Subcutaneous adipose tissue (tissue), 4 donors: ENCODE results near the gene SIRPD. TPM values are rescaled to one million over a fixed set of nuclear protein-coding genes. Genes with fewer than 3 reads are reported as not detected.

Source experiments
- total RNA-seq, 4 donors: library from RNA; depleted of rRNA; stranded (reverse); fragments of >200 nt; gene quantifications; one replicate each; pipeline ENCODE4 v1.1.0, GENCODE V29; 2016
- TF ChIP-seq, protein P1 (sequence below): fragments of 450-650 bp; IDR thresholded peaks from one replicate; pipeline ENCODE4 v1.5.1; 2016; ENCODE audit warnings: low read depth, mild to moderate bottlenecking, control low read depth, antibody characterized with exemption, moderate library complexity

SIRPD gene
- total RNA-seq, 4 donors from 2014 or later, result 7.8 TPM; not detected in 3

- TF ChIP-seq, protein P1, sequence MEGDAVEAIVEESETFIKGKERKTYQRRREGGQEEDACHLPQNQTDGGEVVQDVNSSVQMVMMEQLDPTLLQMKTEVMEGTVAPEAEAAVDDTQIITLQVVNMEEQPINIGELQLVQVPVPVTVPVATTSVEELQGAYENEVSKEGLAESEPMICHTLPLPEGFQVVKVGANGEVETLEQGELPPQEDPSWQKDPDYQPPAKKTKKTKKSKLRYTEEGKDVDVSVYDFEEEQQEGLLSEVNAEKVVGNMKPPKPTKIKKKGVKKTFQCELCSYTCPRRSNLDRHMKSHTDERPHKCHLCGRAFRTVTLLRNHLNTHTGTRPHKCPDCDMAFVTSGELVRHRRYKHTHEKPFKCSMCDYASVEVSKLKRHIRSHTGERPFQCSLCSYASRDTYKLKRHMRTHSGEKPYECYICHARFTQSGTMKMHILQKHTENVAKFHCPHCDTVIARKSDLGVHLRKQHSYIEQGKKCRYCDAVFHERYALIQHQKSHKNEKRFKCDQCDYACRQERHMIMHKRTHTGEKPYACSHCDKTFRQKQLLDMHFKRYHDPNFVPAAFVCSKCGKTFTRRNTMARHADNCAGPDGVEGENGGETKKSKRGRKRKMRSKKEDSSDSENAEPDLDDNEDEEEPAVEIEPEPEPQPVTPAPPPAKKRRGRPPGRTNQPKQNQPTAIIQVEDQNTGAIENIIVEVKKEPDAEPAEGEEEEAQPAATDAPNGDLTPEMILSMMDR, result no peak
Measured at GRCh38 chr20:1505361-1505760, 52.1 kb downstream of the SIRPD start.

GRCh38 chr20:1503564-1504227 lies 53.8 kb downstream of the SIRPD start:
- TF ChIP-seq, protein P1, result no peak

- TF ChIP-seq, protein P1, result no peak
Measured at GRCh38 chr20:1500496-1500895, 57.0 kb downstream of the SIRPD start.

GRCh38 chr20:1499528-1500420 lies 57.7 kb downstream of the SIRPD start:
- TF ChIP-seq, protein P1, result no peak

DNA sequence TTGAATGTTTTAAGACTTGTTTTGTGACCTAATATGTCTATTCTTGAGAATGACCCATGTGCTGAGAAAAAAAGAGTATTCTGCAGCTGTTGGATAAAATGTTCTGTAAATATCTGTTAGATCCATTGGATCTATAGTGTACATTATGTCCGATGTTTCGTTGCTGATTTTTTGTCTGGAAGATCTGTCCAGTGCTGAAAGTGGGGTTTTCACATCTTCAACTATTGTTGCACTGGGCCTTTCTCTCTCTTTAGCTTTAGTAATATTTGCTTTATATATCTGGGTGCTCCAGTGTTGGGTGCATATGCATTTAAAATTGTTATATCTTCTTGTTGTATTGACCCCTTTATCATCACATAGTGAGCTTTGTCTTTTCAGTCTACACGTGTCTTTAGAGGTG lies 60.6 kb downstream of the SIRPD start:
- TF ChIP-seq, protein P1, result no peak

GRCh38 chr20:1494436-1494835 lies 63.1 kb downstream of the SIRPD start:
- TF ChIP-seq, protein P1, result no peak

DNA sequence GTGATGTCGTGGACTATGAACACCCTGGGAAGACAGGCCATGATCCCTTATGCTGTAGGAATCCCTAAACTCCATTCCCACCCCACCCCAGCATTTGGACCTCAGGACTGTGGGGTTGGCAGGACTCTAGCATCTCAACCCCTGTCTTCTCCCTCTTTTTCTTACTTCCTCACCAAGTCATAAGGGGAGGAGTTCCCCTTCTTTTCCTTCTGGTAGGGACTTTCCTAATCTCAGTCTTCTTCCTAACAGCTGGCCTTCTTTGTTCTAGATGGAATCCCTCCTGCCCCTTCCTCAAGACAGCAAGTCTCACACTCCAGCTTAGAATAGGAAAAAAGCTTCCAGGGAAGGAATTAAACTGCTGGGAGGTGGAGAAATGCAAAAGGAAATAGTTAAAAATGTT lies 64.0 kb downstream of the SIRPD start:
- TF ChIP-seq, protein P1, result no peak
